Measurements from ENCODE around the gene BPHL.

DNA sequence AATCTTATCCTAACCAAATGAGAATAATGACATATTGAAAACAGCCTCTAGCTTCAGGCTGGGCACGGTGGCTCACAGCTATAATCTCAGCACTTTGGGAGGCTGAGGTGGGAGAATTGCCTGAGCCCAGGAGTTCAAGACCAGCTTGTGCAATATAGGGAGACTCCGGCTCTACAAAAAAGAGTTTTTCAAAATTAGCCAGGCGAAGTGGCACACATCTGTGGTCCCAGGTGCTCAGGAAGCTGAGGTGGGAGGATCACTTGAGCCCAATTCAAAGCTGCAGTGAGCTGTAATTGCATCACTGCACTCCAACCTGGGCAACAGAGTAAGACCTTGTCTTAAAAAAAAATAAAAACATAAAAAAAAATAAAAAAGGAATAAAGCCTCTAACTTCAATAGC, 34.2 kb downstream of the BPHL start:
- TF ChIP-seq, protein P1, sequence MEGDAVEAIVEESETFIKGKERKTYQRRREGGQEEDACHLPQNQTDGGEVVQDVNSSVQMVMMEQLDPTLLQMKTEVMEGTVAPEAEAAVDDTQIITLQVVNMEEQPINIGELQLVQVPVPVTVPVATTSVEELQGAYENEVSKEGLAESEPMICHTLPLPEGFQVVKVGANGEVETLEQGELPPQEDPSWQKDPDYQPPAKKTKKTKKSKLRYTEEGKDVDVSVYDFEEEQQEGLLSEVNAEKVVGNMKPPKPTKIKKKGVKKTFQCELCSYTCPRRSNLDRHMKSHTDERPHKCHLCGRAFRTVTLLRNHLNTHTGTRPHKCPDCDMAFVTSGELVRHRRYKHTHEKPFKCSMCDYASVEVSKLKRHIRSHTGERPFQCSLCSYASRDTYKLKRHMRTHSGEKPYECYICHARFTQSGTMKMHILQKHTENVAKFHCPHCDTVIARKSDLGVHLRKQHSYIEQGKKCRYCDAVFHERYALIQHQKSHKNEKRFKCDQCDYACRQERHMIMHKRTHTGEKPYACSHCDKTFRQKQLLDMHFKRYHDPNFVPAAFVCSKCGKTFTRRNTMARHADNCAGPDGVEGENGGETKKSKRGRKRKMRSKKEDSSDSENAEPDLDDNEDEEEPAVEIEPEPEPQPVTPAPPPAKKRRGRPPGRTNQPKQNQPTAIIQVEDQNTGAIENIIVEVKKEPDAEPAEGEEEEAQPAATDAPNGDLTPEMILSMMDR (IDR thresholded peaks at IDR 0.05) = no peak
- TF ChIP-seq EP300 (IDR thresholded peaks at IDR 0.05) = no peak

Measured in sigmoid colon (tissue), 4 donors.